DND-41 (cell line): ENCODE data around the gene EFNA3.

Source experiments
- ATAC-seq: fragments of 200-7000 bp; cut with Tn5 transposase; 3 replicates; pipeline ENCODE4 v1.9.1; 2021; ENCODE audit warnings: low read depth; ENCODE audit not compliant: insufficient read depth
- DNase-seq: peaks from one replicate; pipeline ENCODE4 v3.0.0-alpha.2; 2020
- H2AFZ ChIP-seq: 2 replicates; pipeline ENCODE4 v1.6.0; 2012; ENCODE audit warnings: low read depth, low read length
- H3K27ac ChIP-seq: 2 replicates; pipeline ENCODE4 v1.5.1; 2012; ENCODE audit warnings: low read length, inconsistent platforms
- H3K27me3 ChIP-seq: fragments of 200-600 bp; sonication (generic); 2 replicates; pipeline ENCODE4 v1.6.0; 2012; ENCODE audit warnings: low read length, mild to moderate bottlenecking, inconsistent platforms; ENCODE audit not compliant: insufficient read depth, poor library complexity
- H3K36me3 ChIP-seq: 2 replicates; pipeline ENCODE4 v1.5.1; 2012; ENCODE audit warnings: low read length, inconsistent platforms; ENCODE audit not compliant: insufficient read depth
- H3K4me1 ChIP-seq: 2 replicates; pipeline ENCODE4 v1.5.1; 2012; ENCODE audit warnings: mild to moderate bottlenecking, low read length; ENCODE audit not compliant: insufficient read depth
- H3K4me2 ChIP-seq: 2 replicates; pipeline ENCODE4 v1.6.0; 2012; ENCODE audit warnings: mild to moderate bottlenecking, moderate library complexity, low read length, inconsistent platforms; ENCODE audit not compliant: insufficient read depth
- H3K4me3 ChIP-seq, 2 experiments: fragments of 200-600 bp in 1 of 2; shearing (Covaris generic) in 1 of 2; 2 replicates each; pipeline ENCODE4 v1.5.1; 2012 to 2016; ENCODE audit warnings: inconsistent platforms in 2 of 2, low read length in 2 of 2, mild to moderate bottlenecking in 2 of 2, low read depth in 1 of 2, moderate library complexity in 1 of 2
- H3K79me2 ChIP-seq: 2 replicates; pipeline ENCODE4 v1.6.0; 2012; ENCODE audit warnings: low read length, inconsistent platforms; ENCODE audit not compliant: insufficient read depth
- H3K9ac ChIP-seq: 2 replicates; pipeline ENCODE4 v1.6.0; 2012; ENCODE audit warnings: low read depth, mild to moderate bottlenecking, inconsistent platforms, low read length, moderate library complexity
- H3K9me3 ChIP-seq: 2 replicates; pipeline ENCODE4 v1.5.1; 2012; ENCODE audit warnings: low read length, moderate library complexity, mild to moderate bottlenecking, inconsistent platforms; ENCODE audit not compliant: insufficient read depth, severe bottlenecking
- H4K20me1 ChIP-seq: 2 replicates; pipeline ENCODE4 v1.6.0; 2012; ENCODE audit warnings: low read length; ENCODE audit not compliant: insufficient read depth
- EZH2 ChIP-seq: IDR thresholded peaks from 3 replicates; pipeline ENCODE4 v1.6.1; 2012; ENCODE audit warnings: borderline replicate concordance, low read depth, mild to moderate bottlenecking, moderate library complexity, low read length, inconsistent platforms; ENCODE audit not compliant: severe bottlenecking
- TF ChIP-seq, protein P1 (sequence below): IDR thresholded peaks from 2 replicates; pipeline ENCODE4 v1.5.1; 2012; ENCODE audit warnings: borderline replicate concordance, low read length, moderate library complexity, mild to moderate bottlenecking; ENCODE audit not compliant: poor library complexity, severe bottlenecking; ENCODE audit errors: extremely low read depth

EFNA3 gene

DNA sequence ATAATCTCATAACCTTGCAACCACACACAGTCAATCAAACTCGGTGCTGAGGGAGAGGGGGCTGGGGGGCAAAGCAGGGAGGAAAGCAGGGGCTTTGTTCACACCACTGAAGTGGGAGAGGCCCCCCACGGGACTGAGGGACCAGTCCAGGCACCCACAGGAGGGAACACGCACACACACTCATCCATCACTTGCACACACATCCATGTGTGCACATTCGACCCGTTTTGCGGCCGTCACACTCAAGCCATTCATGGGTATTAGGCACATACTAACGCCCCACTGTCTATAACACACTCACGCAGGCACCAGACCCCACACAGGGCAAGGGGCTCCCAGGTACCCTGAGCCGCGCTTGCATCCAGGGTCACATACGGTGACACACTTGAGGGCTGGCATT is 14.0 kb downstream of the EFNA3 start:
- no peak for TF ChIP-seq EZH2
- TF ChIP-seq, protein P1, sequence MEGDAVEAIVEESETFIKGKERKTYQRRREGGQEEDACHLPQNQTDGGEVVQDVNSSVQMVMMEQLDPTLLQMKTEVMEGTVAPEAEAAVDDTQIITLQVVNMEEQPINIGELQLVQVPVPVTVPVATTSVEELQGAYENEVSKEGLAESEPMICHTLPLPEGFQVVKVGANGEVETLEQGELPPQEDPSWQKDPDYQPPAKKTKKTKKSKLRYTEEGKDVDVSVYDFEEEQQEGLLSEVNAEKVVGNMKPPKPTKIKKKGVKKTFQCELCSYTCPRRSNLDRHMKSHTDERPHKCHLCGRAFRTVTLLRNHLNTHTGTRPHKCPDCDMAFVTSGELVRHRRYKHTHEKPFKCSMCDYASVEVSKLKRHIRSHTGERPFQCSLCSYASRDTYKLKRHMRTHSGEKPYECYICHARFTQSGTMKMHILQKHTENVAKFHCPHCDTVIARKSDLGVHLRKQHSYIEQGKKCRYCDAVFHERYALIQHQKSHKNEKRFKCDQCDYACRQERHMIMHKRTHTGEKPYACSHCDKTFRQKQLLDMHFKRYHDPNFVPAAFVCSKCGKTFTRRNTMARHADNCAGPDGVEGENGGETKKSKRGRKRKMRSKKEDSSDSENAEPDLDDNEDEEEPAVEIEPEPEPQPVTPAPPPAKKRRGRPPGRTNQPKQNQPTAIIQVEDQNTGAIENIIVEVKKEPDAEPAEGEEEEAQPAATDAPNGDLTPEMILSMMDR, result no peak
- H3K27me3 ChIP-seq, result peaks cover 24% of the 10 kb centered on the region
- no peak overlapping the region for H3K27ac ChIP-seq
- H3K4me2 ChIP-seq, result no peak overlapping the region
- no peaks in the 10 kb centered on the region for H3K9me3 ChIP-seq
- H3K4me3 ChIP-seq, result no peak overlapping the region
- peaks cover 9% of the 10 kb centered on the region for H3K4me1 ChIP-seq
- ATAC-seq, result no peak
- no peaks in the 10 kb centered on the region for H3K79me2 ChIP-seq
- H3K9ac ChIP-seq, result no peak overlapping the region
- no peaks in the 10 kb centered on the region for H3K36me3 ChIP-seq
- no peak for DNase-seq
- peaks cover 7% of the 10 kb centered on the region for H4K20me1 ChIP-seq
- H2AFZ ChIP-seq, result no peak overlapping the region

DNA sequence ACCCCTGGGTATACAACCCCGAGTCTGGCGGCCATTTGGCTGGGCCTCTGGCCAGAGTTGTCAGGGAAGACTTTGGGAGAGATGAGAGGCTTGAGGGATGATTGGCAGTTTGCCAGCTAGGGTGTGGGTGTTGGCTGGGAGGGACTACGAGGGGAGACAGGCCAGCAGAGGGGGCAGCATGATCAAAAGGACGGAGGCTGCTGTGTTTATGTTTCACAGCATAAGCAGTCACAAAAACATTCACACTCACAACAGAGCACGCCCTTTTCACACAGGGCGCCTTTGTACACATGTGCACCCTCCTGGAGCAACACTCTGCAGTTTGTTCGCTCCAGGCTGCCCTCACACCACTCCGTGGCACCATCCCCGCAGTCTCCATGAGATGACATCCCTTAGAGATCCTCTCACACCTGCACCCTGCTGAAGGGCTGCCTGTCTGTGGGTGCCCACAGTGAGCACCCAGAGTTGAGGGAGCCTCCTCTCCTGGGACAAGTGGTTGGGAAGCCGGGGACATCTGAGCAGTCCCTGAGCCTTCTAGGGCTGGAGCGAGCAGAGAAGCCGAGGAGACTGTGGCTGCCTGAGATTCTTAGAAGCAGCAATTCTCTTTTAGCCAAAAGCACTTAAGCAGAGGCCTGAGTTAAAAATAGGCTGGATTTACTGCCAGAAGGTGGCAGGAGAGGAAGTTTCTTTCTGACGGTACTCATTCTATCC is 15.4 kb downstream of the EFNA3 start:
- DNase-seq (no peak), ATAC-seq (0 out of 3 replicates have a peak, but pooled peaks have one; percentile 20)
- Histone ChIP-seq H3K4me2 (no peak overlapping the region), H3K4me1 (peaks cover 9% of the 10 kb centered on the region), H3K9ac (no peak overlapping the region), H3K4me3 (no peak overlapping the region), H3K27ac (no peak overlapping the region), H3K36me3 (no peaks in the 10 kb centered on the region), H3K27me3 (peaks cover 24% of the 10 kb centered on the region), H2AFZ (no peak overlapping the region), H3K79me2 (no peaks in the 10 kb centered on the region), H3K9me3 (no peaks in the 10 kb centered on the region), H4K20me1 (peaks cover 7% of the 10 kb centered on the region)
- TF ChIP-seq, protein P1, result peak; percentile 45
- TF ChIP-seq EZH2, result no peak

DNA sequence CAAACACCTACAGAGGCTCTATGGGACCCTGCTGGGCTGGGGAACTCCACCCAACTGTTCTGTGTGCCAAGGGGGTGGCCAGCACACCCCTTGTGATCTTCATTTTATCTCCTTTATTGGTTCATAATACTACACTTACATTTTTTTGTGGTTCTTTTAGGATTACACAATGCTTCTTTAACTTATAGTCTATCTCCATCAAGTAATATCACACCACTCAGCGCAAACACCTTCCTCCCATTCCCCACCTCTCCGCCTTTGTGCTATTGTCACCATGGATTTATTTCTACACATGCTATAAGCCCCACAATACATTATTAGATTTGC is 15.9 kb downstream of the EFNA3 start:
- DNase-seq, result no peak
- no peak overlapping the region for H3K9ac ChIP-seq
- H3K9me3 ChIP-seq, result no peaks in the 10 kb centered on the region

More for the DNA sequence above, 15.9 kb downstream of the EFNA3 start:
- peaks cover 24% of the 10 kb centered on the region for H3K27me3 ChIP-seq
- H3K4me3 ChIP-seq, result no peak overlapping the region
- no peak overlapping the region for H2AFZ ChIP-seq
- no peaks in the 10 kb centered on the region for H3K79me2 ChIP-seq
- no peaks in the 10 kb centered on the region for H3K36me3 ChIP-seq
- no peak for ATAC-seq
- TF ChIP-seq, protein P1, result no peak
- no peak for TF ChIP-seq EZH2
- peaks cover 7% of the 10 kb centered on the region for H4K20me1 ChIP-seq
- no peak overlapping the region for H3K4me2 ChIP-seq
- H3K4me1 ChIP-seq, result peaks cover 9% of the 10 kb centered on the region
- no peak overlapping the region for H3K27ac ChIP-seq
